C4-2B (cell line): ENCODE data around the gene CFAP46.
A peak's percentile ranks its signal among the peaks of the same experiment; 100 is the strongest.

ENCODE experiments used
- H3K27ac ChIP-seq: fragments of 450-650 bp; 2 replicates; pipeline ENCODE4 v1.5.1; 2017
- CTCF ChIP-seq: fragments of 450-650 bp; conservative IDR thresholded peaks from 2 replicates; pipeline ENCODE4 v1.5.1; 2017; ENCODE audit warnings: mild to moderate bottlenecking
- ZFX ChIP-seq: fragments of 450-650 bp; IDR thresholded peaks from 2 replicates; pipeline ENCODE4 v1.6.1; 2017

CFAP46 gene

GRCh38 chr10:132983252-132984007, 41.1 kb upstream of the CFAP46 start:
- TF ChIP-seq CTCF, result no peak
- no peak for TF ChIP-seq ZFX
- no peak overlapping the region for H3K27ac ChIP-seq

GRCh38 chr10:132982301-132982989, 40.1 kb upstream of the CFAP46 start:
- TF ChIP-seq ZFX, result no peak
- no peak overlapping the region for H3K27ac ChIP-seq

- TF ChIP-seq CTCF (no peak), ZFX (no peak)
- H3K27ac ChIP-seq, result peak overlapping the region; percentile 47
Observed at GRCh38 chr10:132981746-132982145, 39.4 kb upstream of the CFAP46 start.

- H3K27ac ChIP-seq, result peak overlapping the region; percentile 47
- TF ChIP-seq CTCF (no peak), ZFX (no peak)
Observed at GRCh38 chr10:132981173-132981555, 38.8 kb upstream of the CFAP46 start.

GRCh38 chr10:132980426-132981172, 38.2 kb upstream of the CFAP46 start:
- TF ChIP-seq ZFX, result no peak
- peak overlapping the region; percentile 47 for H3K27ac ChIP-seq

GRCh38 chr10:132979491-132980425, 37.4 kb upstream of the CFAP46 start:
- no peak for TF ChIP-seq ZFX
- no peak for TF ChIP-seq CTCF
- H3K27ac ChIP-seq, result no peak overlapping the region

- H3K27ac ChIP-seq, result no peak overlapping the region
- TF ChIP-seq ZFX, result no peak
- TF ChIP-seq CTCF, result no peak
Observed at GRCh38 chr10:132978542-132978941, 36.2 kb upstream of the CFAP46 start.
